PC-9 (cell line): ENCODE data around the gene HOXD10.

ENCODE experiments used
- CTCF ChIP-seq: fragments of 200-600 bp; sonication (generic); conservative IDR thresholded peaks from 2 replicates; pipeline ENCODE4 v1.6.1; 2017; ENCODE audit warnings: mixed run types, antibody characterized with exemption, mild to moderate bottlenecking, moderate library complexity
- EZH2 ChIP-seq: fragments of 200-600 bp; sonication (generic); IDR thresholded peaks from 2 replicates; pipeline ENCODE4 v1.8.0; 2017; ENCODE audit warnings: antibody characterized with exemption, low read depth

DNA sequence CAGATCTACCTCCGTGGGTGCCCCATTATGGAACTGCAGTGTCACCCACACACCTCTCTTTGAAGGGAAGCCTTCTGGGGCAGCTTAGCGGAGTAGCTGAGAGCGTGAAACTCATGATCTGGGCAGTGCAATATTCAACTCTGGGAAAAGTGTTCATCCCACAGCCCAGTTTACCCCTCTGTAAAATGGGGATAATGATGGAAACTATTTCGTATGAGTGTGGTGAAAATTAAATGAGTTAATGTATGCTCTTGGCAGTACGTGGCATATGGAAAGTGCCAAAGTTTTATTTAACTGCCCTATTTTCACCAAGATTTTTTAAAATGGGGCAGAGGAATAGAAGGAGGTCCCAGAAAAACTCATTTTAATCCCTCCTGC, 44.3 kb upstream of the HOXD10 start:
- TF ChIP-seq CTCF (no peak), EZH2 (no peak)
